Renal pelvis (tissue), 12 donors: Measurements from ENCODE around the gene ANKRD36B. TPM values are rescaled to one million over a fixed set of nuclear protein-coding genes. Genes with fewer than 3 reads are reported as not detected.
"Not testable (repeated sequence)": the region's sequence is repeated elsewhere in the genome, so short reads cannot be mapped to it uniquely, and the experiment has no call there.

Experiments used
- DNase-seq: peaks from one replicate; pipeline ENCODE4 v3.0.0-alpha.2; 2013
- long read RNA-seq, 16 experiments: transcript quantifications; one replicate each; lab custom pipeline, GENCODE V29; 2026
- polyA plus RNA-seq, 3 donors: library from polyadenylated mRNA; unstranded; fragments of 120-200 nt; gene quantifications; one replicate each; pipeline ENCODE4 v1.2.1, GENCODE V29; 2013; ENCODE audit not compliant: insufficient read length in 3 of 3

The ANKRD36B gene
- 10 to 100 TPM; 29.0 to 38.8 (median 29.9) TPM for polyA plus RNA-seq
- long read RNA-seq, donor 1, partial matches to known transcripts, result 0 of 1 reads
- long read RNA-seq, donor 1, other reads (novel, unspliced or antisense), result 0 of 1 reads
- long read RNA-seq, donor 2, partial matches to known transcripts, result 0 of 1 reads
- long read RNA-seq, donor 2, other reads (novel, unspliced or antisense), result 0 of 1 reads
- long read RNA-seq, donor 3, partial matches to known transcripts, result 0 of 1 reads
- long read RNA-seq, donor 3, other reads (novel, unspliced or antisense), result 0 of 1 reads
- long read RNA-seq, donor 4, result 0 reads
- long read RNA-seq, donor 5, result 0 reads
- long read RNA-seq, donor 6, result 0 reads
- long read RNA-seq, donor 7, partial matches to known transcripts, result 0 of 1 reads
- long read RNA-seq, donor 7, other reads (novel, unspliced or antisense), result 0 of 1 reads
- long read RNA-seq, donor 8, result 0 reads
- long read RNA-seq, donor 9, result 0 reads
- long read RNA-seq, donor 10, result 0 reads
- long read RNA-seq, donor 11, partial matches to known transcripts, result 0 of 1 reads
- long read RNA-seq, donor 11, other reads (novel, unspliced or antisense), result 0 of 1 reads
- long read RNA-seq, donor 12, result 0 reads
- long read RNA-seq, donor 13, result 0 reads
- long read RNA-seq, donor 14, result 0 reads
- long read RNA-seq, donor 15, result 0 reads
- long read RNA-seq, donor 16, partial matches to known transcripts, result 0 of 1 reads
- long read RNA-seq, donor 16, other reads (novel, unspliced or antisense), result 0 of 1 reads

DNA sequence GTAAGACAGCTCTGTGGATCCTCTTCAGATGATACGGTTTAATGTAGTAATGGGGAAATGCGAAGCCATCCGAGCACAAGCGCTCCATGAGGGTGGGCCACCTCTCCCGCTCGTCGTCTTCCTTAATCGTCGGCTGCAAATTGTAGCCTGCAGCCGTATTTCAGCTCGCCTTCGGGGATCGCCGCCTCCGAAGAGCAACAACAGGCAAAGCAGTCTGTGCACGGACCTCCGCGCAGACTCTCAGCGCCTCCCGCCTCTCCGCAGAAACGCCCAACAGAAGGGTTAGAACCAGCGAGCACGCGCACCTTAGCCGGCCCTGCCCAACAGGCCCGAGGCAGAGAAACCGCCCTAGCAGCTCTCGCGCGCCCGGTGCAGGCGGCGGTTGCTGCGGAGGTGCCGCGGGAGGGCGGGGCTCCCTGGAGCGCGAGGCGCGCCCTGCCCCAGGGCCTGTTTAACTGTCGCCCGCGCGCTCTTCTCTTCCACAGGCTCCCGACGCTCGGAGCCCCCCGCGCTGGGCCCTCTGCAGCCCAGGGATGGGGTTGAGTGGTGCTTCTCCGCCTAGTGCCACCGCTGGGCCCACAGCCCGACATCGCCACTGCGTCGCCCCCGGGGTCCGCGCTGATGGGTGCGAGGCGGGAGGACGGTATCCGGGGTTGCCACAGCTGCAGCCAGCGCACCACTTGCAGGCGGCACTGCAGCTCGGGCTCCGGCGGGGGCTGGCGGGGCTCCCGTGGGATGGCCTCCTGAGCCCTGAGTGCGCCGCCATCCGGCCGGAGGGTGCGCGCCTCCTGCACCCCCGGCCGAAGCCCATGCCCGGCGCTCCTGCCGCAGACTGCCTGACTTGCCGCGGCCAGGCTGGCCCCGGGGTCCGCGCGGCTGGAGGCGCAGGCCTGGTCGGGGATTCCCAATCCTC, at the start of gene ANKRD36B:
Gene ANKRD36B (minus strand): TSS at position 280 of the 913 bp plus-strand sequence. CDS start 192 bp downstream, at position 88.
- DNase-seq, result peak; percentile 65

DNA sequence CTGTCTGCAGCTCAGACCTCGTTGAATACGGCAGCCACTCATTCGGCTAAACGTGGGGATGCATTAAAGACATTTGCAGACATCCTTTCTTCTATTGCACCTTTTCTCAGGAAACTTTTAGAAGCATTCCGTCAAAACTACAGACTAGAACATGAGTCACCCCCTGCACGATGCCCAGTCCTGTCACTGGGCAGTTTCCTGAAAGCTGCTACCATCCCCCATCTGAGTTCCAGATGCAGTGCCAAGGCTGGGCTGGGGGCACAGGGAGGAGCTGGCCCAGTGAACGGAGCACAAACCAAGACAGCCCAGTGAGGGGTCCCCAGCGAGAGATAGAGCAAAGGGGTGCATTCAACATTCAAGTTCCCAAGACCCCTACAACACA, 36.4 kb upstream of the ANKRD36B start:
- DNase-seq, result not testable (repeated sequence)

GRCh38 chr2:97625354-97626048, 35.8 kb upstream of the ANKRD36B start:
- DNase-seq, result not testable (repeated sequence)

GRCh38 chr2:97622976-97623375, 33.3 kb upstream of the ANKRD36B start:
- DNase-seq, result not testable (repeated sequence)

GRCh38 chr2:97620492-97620891, 30.8 kb upstream of the ANKRD36B start:
- DNase-seq, result not testable (repeated sequence)

DNA sequence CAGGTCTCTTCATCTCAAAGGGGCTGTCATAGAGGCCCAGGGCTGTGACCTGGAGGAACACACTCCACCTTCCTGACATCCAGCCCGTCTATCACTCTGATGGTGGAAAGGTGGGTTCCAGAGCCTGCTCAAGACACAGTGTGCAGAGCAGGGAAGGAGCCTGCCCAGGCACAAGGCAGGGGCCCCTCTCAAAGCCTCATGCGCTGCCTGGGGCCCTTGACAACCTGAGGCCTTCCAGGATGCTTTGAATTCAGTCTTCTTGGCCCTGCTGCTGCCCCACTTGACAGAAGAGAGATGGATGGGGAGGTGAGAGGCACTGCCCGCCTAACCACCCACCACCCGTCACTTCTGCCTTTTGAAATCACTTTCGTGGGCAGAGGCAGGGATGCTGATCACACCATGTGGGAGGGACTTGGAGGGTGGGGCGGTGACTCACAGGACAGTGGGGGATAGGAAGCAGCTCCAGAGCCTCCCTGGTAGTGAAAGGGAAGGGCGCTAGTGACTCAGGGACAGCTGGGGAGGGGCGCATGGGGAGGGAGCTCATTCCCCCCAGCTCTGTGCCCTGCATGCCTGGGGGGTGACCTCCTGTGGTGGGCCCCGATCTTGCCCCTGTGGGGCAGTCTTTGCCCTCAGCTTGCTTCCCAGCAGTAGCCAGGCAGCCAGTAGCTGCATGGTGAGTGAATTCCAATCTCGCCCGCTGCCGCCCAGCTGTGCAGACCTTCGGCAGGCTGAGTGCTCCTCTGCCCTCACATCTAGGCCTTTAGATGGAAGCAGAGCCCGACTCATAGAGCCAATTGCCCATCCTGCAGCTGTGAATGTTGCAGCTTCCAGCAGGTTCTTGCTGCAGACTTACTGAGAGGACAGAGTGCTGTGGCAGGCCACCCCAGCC, 29.5 kb upstream of the ANKRD36B start:
- DNase-seq, result not testable (repeated sequence)

- no peak for DNase-seq
Observed at GRCh38 chr2:97617911-97618310, 28.2 kb upstream of the ANKRD36B start.

DNA sequence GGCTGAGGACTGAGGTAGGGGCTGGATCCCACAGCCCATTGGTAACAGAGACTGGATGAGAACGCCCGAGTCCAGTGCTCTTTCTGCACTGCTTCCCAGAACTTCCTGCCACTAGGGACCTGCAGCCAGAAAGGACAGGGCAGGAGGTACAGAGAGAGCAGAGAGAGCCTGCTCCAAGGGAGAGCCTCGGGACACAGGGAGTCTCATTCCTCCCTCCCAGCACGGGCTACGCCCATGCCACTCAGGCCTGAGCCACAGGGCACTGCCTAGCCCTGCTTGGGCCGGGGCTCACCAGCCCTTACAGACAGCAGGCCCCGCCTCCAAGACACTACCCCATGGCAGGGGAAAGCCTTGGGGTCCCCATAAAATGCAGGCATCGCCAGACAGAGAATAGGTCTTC, 26.1 kb upstream of the ANKRD36B start:
- not testable (repeated sequence) for DNase-seq

- DNase-seq, result not testable (repeated sequence)
Observed at GRCh38 chr2:97611895-97612294, 22.2 kb upstream of the ANKRD36B start.

DNA sequence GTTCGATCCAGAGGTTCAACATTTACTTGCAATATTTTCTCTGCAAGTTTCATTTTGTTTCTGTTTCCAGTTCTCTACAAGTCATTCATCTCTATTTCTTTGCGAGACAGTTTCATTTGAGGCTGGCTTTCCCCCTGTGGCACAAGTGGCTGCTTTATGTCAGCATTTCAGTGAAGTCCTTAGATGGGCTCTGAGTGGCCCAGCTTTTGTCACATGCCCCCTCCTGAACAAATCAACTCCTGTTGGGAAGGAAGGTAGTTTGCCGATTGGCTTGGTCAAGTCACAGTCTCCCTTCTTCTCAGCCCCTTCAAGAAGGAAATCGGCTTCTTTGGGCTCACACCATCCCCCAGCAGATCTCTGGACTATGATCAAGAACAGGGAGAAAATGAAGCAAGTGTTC, 19.1 kb upstream of the ANKRD36B start:
- not testable (repeated sequence) for DNase-seq

GRCh38 chr2:97605524-97606339, 16.1 kb upstream of the ANKRD36B start:
- DNase-seq, result not testable (repeated sequence)

- not testable (repeated sequence) for DNase-seq
Observed at GRCh38 chr2:97605109-97605508, 15.4 kb upstream of the ANKRD36B start.

DNA sequence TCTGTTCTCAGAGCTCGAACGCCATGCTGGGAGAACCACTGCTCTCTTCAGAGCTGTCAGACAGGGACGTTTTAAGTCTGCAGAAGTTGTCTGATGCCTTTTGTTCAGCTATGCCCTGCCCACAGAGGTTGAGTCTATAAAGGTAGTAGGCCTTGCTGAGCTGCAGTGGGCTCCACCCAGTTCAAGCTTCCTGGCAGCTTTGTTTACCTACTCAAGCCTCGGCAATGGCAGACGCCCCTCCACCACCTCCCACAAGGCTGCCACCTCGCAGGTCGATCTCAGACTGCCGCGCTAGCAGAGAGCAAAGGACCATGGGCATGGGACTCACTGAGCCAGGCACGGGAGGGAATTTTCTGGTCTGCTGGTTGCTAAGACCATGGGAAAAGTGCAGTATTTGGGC, 11.9 kb upstream of the ANKRD36B start:
- DNase-seq, result not testable (repeated sequence)

- not testable (repeated sequence) for DNase-seq
Observed at GRCh38 chr2:97596180-97596579, 6.5 kb upstream of the ANKRD36B start.

DNA sequence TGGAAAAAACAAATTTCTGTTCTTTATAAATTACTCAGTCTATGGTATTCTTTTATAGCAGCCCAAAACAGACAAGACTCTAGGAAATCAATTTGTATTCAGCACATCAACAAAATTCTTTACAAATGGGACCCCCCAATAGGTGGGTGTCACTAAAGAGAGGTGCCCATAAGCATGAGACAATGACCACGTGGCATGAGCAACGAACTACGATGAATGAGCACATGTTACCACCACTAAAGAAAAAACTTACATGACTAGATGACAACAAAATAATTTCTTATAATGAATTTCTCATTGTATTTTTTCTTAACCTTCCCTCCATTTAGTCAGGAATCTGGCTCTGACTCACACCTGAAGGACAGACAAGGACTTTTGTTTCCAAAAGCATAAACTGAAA, 3.8 kb upstream of the ANKRD36B start:
- not testable (repeated sequence) for DNase-seq

DNA sequence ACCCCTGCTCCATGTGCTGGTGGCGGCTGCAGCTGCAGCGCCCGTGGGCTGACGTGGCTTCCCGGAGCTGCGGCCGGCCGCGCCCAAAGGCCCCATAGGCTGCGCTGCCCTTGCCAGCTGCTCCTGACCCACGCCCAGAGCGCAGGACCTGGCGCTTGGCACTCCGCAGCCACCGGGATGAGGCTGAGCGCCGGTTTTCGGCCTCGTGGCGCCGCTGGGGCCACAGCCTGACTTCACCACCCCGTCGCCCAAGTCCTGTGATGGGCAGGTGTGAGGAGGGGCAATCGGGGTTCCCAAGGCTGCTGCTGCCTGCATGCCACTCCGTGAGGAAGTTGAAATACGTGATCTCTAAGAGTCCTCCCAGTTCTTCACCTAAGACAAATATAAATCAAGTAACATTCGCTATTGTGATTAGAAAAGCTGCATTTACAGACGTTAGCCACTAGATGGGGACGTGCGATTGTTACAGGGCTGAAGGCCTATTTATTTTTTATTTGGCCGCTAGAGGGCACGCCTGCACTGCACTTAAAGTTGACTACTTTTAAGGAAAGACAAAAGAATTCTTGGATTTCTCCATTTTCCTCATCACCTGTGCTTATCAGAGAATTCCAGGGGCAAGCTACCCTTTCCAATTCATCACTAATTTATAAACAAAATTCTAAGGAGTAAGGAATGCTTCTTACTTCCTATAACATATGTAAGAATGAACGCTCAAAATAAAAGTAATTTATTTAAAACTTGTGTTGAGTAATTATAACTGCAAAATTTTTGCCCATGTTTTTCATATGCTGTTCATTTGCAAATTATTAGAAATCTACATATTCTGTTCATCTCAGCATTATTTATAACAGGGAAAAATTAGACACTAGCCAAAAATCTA, 1.1 kb upstream of the ANKRD36B start:
- peak; percentile 86 for DNase-seq

DNA sequence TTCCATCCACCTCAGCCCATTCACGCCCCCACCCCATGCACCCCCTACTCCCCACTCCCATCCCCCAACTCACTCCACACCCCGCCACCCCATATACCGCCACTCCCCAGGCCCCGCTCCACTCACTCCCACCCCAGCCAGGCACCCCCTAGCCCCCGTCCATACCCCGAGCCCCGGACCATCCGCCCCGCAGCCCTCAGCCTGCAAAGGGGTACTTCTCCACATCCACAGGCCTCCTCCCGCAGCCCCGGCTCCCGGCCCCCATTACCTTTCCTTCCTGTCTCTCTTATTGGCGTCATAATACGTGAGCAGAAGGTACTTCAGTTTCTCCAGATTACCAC, 450 bp downstream of the ANKRD36B start:
- not testable (repeated sequence) for DNase-seq

DNA sequence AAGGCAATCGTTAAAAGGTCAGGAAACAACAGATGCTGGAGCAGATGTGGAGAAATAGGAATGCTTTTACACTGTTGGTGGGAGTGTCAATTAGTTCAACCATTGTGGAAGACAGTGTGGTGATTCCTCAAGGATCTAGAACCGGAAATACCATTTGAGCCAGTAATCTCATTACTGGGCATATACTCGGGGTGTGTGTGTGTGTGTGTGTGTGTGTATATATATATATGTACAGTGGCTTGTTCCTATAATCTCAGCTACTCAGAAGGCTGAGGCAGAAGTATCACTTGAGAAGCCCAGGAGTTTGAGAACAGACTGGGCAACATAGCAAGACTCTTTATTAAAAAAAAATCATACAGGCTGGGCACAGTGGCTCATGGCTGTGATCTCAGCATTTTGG, 24.0 kb downstream of the ANKRD36B start:
- DNase-seq, result not testable (repeated sequence)
